Adipocyte (in vitro differentiated cells): Measurements from ENCODE around the gene DIS3L.
A peak's percentile ranks its signal among the peaks of the same experiment; 100 is the strongest.

ENCODE experiments used
- DNase-seq: peaks from one replicate; pipeline ENCODE4 v3.0.0-alpha.2; 2015; ENCODE audit warnings: low read depth
- H3K27me3 ChIP-seq: replicated peaks from 2 replicates; pipeline ENCODE4 v1.7.0; 2013; ENCODE audit warnings: mild to moderate bottlenecking, low read length, moderate library complexity; ENCODE audit not compliant: control insufficient read depth, insufficient read depth
- H3K36me3 ChIP-seq: 2 replicates; pipeline ENCODE4 v1.7.0; 2013; ENCODE audit warnings: low read length, mild to moderate bottlenecking, moderate library complexity; ENCODE audit not compliant: control insufficient read depth, insufficient read depth, severe bottlenecking
- H3K4me1 ChIP-seq: 2 replicates; pipeline ENCODE4 v1.7.0; 2013; ENCODE audit warnings: mild to moderate bottlenecking, low read length, moderate library complexity; ENCODE audit not compliant: control insufficient read depth, insufficient read depth
- H3K4me3 ChIP-seq: 2 replicates; pipeline ENCODE4 v1.7.0; 2013; ENCODE audit warnings: mild to moderate bottlenecking, low read length, moderate library complexity
- H3K9ac ChIP-seq: 2 replicates; pipeline ENCODE4 v1.7.0; 2013; ENCODE audit warnings: mild to moderate bottlenecking, low read length, moderate library complexity
- H3K9me3 ChIP-seq: 2 replicates; pipeline ENCODE4 v1.7.0; 2013; ENCODE audit warnings: mild to moderate bottlenecking, low read length, moderate library complexity; ENCODE audit not compliant: control insufficient read depth

Gene DIS3L

GRCh38 chr15:66284271-66284670, 9.1 kb upstream of the DIS3L start:
- Histone ChIP-seq H3K27me3 (peaks cover 7% of the 10 kb centered on the region), H3K9ac (no peak overlapping the region), H3K4me1 (peaks cover 3% of the 10 kb centered on the region), H3K4me3 (no peak overlapping the region), H3K36me3 (no peaks in the 10 kb centered on the region), H3K9me3 (no peaks in the 10 kb centered on the region)
- DNase-seq, result no peak

GRCh38 chr15:66285533-66286280, 7.7 kb upstream of the DIS3L start:
- H3K4me3 ChIP-seq, result no peak overlapping the region
- peaks cover 3% of the 10 kb centered on the region for H3K4me1 ChIP-seq
- peaks cover 2% of the 10 kb centered on the region for H3K27me3 ChIP-seq
- no peak overlapping the region for H3K9ac ChIP-seq
- no peaks in the 10 kb centered on the region for H3K9me3 ChIP-seq
- no peak for DNase-seq
- H3K36me3 ChIP-seq, result no peaks in the 10 kb centered on the region

GRCh38 chr15:66287461-66288057, 5.8 kb upstream of the DIS3L start:
- Histone ChIP-seq H3K9ac (no peak overlapping the region), H3K4me1 (peaks cover 2% of the 10 kb centered on the region), H3K4me3 (no peak overlapping the region), H3K36me3 (no peaks in the 10 kb centered on the region), H3K9me3 (no peaks in the 10 kb centered on the region), H3K27me3 (peaks cover under 1% of the 10 kb centered on the region)
- peak; percentile 68 for DNase-seq

DNA sequence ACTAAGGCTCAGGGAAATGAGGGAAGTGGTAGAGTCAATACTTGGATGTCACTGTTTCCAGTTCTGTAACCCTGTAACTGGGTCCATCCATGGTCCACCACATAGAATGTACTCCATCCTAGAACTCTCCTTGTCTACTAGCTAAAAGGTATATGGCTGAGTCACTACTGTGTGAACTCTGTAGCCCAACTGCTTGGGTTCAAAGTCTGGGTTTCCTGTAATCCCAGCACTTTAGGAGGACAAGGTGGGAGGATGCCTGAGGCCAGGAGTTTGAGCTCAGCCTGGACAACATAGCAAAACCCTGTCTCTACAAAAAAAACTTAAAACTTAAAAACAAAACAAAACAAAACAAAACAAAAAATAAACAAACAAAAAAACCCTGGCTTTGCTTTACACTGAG, 5.3 kb upstream of the DIS3L start:
- Histone ChIP-seq H3K4me1 (peaks cover 7% of the 10 kb centered on the region), H3K9me3 (no peaks in the 10 kb centered on the region), H3K4me3 (no peak overlapping the region), H3K27me3 (no peaks in the 10 kb centered on the region), H3K9ac (no peak overlapping the region), H3K36me3 (no peaks in the 10 kb centered on the region)
- no peak for DNase-seq

DNA sequence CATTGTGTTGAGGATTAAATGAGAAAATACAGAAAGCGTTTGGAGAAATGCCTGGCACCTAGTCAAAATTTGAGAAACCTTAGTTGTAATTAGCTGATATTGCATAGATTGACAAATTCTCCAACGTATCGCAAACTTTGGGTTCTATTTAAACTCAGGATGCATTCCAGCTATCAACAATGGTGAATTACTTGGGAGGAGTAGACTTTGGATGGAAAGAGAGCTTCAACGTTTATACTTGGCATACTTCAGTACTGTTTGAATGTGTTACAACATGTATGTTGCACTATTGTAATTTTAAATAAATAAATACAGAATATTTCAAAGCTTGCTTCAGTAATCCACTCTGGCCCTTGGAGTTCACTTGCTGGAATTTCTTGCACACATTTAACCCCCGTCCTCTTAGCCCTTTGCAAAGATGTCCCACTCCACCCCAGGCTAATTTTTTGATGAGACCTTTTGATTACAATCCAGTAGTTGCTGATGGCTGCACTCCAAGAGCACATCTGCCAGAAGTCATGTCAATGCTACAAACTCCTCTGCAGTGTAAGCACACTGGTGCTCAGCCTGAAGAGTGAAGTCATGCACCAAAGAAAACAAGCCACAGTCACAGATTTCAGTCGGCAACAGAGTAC, 4.7 kb upstream of the DIS3L start:
- peak; percentile 77 for DNase-seq
- Histone ChIP-seq H3K9ac (no peak overlapping the region), H3K4me1 (peaks cover 8% of the 10 kb centered on the region), H3K36me3 (no peaks in the 10 kb centered on the region), H3K27me3 (no peaks in the 10 kb centered on the region), H3K9me3 (no peaks in the 10 kb centered on the region), H3K4me3 (no peak overlapping the region)

DNA sequence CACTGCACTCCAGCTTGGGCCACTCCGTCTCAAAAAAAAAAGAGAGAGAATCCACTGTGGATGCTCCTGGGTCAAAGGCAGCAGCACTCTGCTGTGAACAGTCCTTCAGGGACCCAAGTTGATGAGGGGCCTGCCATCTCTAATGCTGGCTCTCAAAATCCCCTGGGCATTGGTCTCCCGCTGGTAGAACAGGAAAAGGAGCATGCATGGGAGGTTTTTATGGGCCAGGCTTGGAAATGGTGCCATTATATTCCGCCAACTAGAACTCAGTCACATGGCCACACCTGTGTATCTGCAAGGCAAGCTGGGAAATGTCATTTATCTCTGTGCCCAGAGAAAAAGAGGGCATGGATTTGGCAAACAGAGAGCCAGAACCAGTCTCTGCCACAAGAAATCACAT, 3.4 kb upstream of the DIS3L start:
- Histone ChIP-seq H3K4me1 (peaks cover 18% of the 10 kb centered on the region), H3K9ac (no peak overlapping the region), H3K9me3 (no peaks in the 10 kb centered on the region), H3K27me3 (no peaks in the 10 kb centered on the region), H3K36me3 (no peaks in the 10 kb centered on the region), H3K4me3 (no peak overlapping the region)
- DNase-seq, result no peak

GRCh38 chr15:66290518-66290917, 2.9 kb upstream of the DIS3L start:
- no peaks in the 10 kb centered on the region for H3K36me3 ChIP-seq
- no peaks in the 10 kb centered on the region for H3K27me3 ChIP-seq
- DNase-seq, result no peak
- no peaks in the 10 kb centered on the region for H3K9me3 ChIP-seq
- H3K4me3 ChIP-seq, result no peak overlapping the region
- H3K4me1 ChIP-seq, result peaks cover 22% of the 10 kb centered on the region
- H3K9ac ChIP-seq, result no peak overlapping the region

GRCh38 chr15:66291816-66292570, 1.4 kb upstream of the DIS3L start:
- Histone ChIP-seq H3K9me3 (no peaks in the 10 kb centered on the region), H3K36me3 (no peaks in the 10 kb centered on the region), H3K4me3 (no peak overlapping the region), H3K4me1 (peaks cover 22% of the 10 kb centered on the region), H3K9ac (peak overlapping the region; percentile 92), H3K27me3 (no peaks in the 10 kb centered on the region)
- no peak for DNase-seq

DNA sequence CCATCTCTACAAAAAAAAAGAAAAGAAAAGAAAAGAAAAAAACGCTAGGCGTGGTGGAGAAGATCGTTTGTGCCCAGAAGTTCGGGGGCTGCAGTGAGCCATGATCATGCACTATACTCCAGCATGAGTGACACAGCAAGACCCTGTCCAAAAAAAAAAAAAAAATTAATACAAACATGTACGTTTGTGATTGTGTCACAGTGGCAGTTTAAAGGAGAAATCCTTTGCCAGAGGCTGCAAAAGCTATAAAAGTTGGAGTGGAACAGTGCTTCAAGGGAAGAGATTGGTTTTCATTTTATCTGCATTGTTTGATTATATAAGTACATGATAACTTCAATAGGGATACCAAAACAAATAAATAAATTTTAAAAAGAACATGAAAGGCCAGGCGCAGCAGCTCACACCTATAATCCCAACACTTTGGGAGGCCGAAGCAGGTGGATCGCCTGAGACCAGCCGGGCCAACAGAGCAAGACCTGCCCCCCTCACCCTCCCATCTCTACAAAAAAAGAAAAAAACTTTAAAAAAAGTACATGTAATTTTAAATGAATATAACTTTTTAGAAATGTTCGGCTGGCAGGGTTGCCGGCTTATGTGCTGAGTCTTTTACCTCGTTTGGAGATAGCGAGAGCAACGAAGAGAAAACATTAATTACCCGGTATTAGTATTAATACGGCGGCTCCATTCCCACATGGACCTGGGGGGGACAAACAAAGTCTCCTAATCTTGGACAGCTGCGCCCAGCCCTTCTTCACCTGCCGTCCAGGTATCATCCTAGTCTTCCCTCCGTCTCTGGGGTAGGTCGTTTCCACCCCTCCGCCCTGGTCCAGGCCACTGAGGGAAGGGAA, 573 bp upstream of the DIS3L start:
- peak overlapping the region; percentile 79 for H3K4me3 ChIP-seq
- no peaks in the 10 kb centered on the region for H3K9me3 ChIP-seq
- no peaks in the 10 kb centered on the region for H3K27me3 ChIP-seq
- peaks cover 22% of the 10 kb centered on the region for H3K4me1 ChIP-seq
- H3K36me3 ChIP-seq, result no peaks in the 10 kb centered on the region
- H3K9ac ChIP-seq, result peak overlapping the region; percentile 92
- peak; percentile 9 for DNase-seq

GRCh38 chr15:66294157-66294931, 976 bp downstream of the DIS3L start:
- DNase-seq, result peak; percentile 52

More at GRCh38 chr15:66294157-66294931, 976 bp downstream of the DIS3L start:
- Histone ChIP-seq H3K27me3 (no peaks in the 10 kb centered on the region), H3K9me3 (no peaks in the 10 kb centered on the region), H3K4me1 (peaks cover 22% of the 10 kb centered on the region), H3K4me3 (peak overlapping the region; percentile 79), H3K9ac (peak overlapping the region; percentile 92), H3K36me3 (no peaks in the 10 kb centered on the region)
